Activated T-cell treated with anti-CD3 and anti-CD28 coated beads for 1 hour (primary cell): ENCODE data around the gene CPLANE2.
"Not testable (repeated sequence)": the region's sequence is repeated elsewhere in the genome, so short reads cannot be mapped to it uniquely, and the experiment has no call there.

Experiments used
- DNase-seq: peaks from one replicate; pipeline ENCODE4 v3.0.0-alpha.2; 2020; ENCODE audit warnings: low read depth

Gene CPLANE2

DNA sequence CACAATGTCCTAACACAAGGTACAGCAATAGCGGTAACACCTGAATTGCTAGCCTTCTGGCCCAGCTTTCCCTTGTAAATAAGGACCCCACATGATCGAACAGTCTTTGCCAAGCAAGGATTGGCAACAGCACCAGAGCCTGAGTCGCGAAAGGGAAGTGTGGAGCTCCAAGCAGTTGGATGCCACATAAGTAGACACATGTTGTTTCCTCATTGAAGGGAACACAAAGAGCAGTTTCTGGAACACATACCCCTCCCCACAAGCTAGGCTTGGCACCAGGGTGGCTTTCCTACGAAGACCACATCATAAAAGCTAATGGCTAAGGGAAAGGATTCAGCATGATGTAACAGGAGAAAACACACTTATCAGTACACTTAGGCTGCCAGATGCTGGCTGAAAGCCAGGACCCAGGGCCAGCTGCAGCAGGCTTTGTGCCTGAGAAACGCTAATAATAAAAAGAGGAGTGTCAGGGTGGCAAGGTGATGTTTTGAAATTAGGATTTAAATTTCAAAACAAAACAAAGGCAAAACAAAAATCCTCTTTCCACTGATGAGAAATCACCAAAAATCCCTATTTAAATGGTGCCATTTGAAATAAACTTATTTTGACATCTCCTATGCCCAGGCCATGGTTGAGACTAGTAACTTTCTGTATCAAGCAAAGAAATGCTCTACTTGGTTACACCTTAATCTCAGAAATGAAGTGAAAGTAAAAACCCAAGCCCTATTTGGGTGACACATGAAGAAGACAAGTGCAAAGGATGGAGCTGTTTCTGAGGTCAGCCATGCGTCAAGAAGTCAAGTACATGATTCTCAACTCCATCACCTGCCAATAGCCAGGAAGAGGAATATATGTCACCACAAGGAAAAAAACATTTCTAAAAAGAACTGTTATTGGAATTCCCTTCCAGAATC, 11.9 kb upstream of the CPLANE2 start:
- no peak for DNase-seq

DNA sequence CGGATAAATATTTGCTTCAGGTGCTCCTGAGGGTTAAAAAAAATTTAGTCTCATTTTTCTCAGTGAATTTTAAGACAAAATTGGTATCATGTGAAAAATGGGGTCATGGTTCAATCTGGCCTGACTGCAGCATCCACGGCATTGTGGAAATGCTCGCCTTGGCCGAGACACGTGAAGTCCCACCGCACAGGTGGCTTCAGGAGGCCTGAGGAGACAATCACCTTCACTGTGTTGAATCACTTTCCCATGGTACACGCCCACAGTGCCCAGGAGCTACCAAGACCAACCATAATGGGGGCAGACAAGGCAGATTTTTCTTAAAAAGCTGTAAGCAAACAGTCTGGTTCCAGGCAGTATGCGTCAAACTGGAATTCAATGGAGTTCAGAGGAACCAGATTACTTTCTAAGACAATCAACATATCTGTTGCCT, 11.0 kb upstream of the CPLANE2 start:
- no peak for DNase-seq

DNA sequence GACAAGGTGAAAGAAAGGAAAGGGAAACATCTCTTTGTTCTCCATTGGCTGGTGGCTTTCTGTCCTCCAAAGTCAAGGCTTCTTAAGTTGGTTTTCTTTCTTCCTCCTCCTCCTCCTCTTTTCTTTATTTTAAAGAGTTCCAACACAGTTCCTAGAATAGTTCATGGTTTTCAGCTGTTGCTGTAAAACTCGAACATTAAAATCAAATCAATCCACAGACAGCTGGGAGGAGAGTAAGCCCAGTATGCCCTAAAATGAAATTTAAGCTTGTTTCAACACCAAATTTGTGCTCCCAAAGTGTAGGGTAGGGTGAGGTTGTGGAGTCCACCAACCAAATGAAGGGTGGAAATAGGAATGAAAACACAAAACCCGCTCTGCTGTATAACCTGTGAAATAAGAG, 10.5 kb upstream of the CPLANE2 start:
- DNase-seq = no peak

DNA sequence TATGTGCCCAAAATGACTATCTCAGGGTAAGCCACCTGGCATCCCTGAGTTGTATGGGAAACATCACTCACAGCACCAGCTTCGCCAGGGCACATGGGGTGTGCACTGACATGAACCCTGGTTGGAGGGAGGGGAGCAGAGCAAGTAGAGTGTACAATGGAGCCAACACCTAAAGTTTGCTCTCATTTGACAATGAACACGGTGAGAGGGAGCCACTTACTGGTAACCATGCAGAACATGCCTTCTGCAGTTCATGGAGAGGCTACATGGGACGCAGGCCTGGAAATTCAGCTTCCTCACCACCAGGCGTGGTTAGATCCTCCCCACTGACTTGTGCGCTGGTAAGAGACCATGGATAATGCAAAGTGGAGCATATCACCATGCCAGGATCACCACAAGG, 10.0 kb upstream of the CPLANE2 start:
- no peak for DNase-seq

DNA sequence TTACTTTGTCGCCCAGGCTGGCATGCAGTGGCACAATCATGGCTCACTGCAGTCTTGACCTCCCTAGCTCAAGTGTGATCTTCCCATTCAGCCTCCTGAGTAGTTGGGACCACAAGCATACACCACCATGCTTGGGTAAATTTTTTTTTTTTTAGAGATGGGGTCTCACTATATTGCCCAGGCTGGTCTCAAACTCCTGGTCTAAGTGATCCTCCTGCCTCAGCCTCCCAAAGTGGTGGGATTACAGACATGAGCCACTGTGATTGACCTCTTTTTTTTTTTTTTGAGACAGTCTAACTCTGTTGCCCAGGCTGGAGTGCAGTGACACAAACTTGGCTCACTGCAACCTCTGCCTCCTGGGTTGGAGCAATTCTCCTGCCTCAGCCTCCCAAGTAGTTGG, 9.3 kb upstream of the CPLANE2 start:
- not testable (repeated sequence) for DNase-seq

DNA sequence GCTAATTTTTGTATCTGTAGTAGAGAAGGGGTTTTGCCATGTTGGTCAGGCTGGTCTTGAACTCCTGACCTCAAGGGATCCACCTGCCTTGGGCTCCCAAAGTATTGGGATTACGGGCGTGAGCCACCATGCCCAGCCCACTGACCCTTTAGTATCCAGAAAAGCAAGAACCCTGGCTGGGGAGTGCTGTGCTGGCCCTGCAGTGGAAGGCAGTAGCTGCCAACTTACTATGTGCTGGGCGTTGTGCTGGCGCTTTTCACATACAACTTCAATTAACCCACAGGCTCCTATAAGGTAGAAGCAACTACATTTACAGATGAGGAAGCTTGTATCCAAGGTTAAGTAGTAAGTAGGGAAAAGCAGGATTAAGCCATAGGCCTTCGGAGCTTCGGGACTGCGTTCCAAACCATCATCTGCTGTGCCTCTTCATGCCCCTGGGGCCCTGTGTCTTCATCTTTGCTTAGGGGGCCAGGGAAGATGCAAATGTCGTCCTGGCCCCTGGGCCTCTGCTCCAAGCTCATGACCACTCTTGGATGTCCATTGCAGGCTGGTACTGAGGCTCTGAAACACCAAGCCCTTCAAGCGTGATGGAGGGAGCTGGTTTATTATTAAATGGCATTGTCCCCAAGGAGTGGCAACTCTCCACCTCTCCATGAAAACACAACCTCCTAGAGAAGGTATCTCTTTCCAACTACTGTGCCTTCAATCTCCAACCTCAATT, 8.7 kb upstream of the CPLANE2 start:
- DNase-seq = no peak

DNA sequence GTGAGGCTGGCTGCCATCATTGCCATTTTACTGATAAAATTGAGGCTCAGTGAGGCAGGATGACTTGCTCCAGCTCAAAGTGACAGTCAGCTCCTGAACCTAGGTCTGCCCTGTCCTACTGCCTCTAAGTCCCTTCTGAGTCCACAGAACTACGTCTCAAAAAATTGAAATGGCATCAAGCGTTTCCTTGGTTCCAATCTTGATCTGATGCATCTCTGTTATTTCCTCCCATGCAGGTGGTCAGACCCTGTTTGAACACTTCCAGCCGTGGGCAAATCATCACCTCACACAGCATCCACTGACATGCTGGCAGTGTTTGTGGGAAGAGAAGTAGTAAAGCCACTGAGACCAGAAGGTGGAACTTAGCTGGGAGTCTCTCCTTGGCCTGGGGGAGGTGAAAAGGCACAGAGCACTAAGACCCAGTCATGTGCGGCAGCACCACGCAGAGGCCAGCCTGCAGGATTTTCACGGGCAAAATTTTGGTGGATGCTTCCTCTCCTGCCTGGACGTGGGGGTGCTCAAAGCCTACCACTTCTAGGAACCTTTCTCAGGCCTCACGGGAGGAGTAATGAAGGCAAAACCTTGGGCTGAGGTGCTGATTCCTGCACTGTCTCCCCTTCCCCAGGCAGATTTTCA, 7.8 kb upstream of the CPLANE2 start:
- no peak for DNase-seq

DNA sequence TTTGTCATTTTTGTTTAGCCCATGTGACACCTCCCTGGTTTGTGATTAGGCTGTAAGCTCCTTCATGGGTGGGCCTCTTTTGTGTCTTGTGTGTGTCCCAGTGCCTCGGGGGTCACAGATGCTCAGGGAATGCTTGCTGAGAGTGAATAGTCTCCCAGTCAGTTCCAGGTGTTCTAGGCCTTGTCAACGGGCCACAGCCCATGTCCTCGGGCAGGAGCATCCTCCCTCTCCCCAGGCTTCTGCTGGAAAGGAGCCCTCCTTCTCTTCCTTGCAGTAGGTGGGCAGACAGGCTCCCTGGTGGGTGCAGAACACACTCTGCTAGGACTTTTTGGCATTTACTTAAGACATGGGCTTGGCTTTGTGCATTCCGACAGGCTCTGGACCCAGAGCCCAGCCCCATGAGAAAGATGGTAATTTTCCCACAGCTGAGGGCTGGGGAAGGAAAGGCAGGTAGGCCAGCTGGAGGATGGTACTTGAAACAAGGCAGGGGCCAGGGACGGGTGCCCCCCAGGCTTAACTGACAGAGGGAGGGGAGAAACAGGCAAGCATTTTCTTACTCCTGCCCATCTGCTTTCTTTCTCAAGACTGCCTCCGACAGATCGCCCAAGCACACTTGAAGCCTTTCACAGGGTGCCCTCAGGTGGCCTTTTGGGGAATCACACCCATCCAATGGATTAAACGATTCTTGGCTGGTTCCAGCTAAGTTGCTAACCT, 7.1 kb upstream of the CPLANE2 start:
- DNase-seq = peak; percentile 73

DNA sequence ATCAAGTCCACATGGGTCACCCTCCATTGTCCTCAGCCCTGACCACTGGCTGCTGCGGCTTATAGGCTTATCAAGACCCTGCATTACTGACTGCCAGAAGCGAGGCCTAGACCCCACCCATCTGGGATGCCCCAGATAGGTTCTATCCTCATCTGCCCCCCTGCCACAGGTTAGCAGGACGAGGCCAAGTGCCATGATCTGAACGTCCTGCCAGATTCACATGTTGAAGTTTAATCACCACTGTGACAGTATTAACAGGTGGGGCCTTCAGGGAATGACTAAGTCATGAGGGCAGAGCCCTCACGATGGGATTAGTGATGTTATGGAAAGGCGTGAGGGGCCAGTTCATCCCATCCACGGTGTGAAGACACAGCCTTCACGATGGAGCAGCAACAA, 6.2 kb upstream of the CPLANE2 start:
- DNase-seq = no peak

DNA sequence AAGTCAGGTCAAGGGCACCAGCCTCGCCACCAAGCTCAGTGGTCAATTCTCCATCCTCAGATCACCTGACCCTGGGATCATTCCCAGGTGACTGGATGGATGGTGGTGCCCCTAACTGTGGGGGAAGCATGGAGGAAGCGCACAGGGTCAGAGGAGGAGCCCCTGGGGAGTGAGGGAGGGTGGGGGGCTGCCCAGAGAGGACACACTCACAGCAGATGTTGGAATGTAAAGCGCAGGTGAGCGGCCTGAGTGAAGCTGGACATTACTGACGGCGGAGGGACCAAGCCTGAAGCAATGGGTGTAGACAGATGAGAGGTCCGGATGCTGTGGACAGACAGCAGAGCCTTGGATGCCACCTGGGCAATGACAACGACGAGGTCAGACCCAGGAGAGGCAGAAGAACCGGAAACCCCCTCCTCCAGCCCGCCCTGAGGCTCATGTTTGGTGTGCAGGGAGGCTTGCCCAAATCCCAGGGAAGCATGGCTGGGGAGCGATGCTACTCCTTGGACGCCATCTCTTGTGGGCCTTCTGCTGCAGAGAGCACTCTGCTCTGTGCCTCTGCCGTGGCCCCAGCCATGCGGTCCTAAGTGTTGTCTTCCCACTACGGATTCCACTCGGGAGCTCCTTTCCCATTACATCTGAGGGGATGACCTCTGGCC, 5.7 kb upstream of the CPLANE2 start:
- DNase-seq = no peak

DNA sequence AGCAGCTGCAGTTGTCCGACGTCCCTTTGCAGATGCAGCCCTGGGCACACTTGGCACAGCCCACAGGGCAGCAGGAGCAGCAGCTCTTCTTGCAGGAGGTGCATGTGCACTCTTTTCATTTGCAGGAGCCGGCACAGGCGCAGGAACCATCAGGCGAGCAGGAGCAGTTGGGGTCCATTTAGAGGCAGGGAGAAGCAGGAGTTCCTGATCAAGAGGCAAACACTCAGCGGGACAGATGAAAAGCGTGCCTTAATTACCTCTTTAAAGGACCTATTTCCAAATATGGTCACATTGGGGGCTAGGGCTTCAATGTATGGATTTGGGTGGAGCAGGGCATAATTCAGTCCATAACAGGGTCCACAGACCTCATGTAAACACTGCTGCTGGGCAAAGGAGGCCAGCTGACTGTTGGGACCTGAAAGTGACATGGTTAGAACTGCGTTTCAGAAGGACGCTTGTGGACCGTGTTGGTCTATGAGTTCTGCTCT, 4.3 kb upstream of the CPLANE2 start:
- DNase-seq = no peak

DNA sequence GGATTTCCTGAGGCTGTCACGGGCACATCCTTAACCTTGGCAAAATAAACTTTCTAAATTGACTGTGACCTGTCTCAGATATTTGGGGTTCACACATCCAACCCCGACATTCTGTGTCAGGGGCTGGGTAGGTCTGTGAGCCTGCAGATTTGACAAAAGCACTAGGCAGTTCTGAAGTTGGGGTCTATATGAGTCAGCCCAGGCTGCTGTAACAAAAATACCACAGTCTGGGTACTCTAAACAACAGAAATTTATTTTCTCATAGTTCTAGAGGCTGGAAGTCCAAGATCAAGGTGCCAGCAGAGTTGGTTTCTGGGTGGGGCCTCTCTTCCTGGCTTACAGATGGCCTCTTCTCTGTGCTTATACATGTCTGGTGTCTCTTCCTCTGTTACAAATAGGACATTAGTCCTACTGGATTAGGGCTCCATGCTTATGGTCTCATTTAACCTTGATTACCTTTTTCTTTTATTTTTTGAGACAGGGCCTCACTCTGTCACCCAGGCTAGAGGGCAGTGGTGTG, 3.0 kb upstream of the CPLANE2 start:
- DNase-seq = no peak

DNA sequence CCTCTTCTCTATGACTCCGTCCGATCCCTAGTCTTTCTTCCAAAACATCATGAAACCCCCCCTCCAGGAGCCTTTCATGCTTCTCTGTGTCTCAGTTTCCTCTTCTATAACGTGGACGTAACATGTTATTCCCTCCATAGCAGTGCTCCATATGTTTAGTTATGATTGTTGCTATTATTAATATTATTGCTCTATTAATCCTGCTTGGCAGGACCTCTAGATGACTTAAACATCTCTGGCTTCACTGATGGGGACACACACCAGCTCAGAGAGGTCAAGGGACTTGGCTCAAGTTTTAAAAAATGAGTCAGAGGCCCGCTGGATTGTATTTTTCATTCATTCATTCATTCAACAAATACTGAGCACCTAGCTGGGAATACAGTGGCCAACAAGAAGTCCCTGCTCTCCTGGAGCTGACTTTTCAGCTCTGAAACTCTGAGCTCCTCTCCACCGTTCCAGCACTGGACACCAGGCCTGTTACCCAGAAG, 404 bp upstream of the CPLANE2 start:
- no peak for DNase-seq

DNA sequence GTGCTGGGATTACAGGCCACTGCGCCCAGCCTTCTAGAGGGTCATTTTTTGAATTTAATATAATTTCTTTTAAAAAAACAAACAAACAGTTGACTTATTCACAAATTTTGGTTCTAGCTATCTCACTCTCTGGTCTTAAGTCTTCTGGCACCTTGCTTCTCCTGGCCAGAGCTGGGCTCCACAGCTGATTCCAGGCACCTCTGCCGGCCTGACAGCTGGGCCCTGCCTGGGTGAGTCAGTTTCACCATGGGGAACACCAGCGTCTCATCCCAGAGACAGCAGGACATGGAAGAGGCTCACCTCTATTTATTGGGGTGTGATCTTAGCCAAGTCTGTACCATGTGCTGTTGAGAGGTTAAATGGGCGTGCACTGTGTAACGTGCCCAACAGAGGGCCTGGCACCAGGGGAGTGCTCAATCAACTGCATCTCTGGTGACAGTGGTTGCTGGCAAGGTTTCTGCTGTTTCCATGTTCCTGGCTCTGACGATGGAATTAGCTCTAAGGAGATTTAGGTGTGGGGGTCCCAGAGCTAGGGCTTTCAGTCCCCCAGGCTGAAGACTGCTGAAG, 956 bp downstream of the CPLANE2 start:
- DNase-seq = peak; percentile 39

DNA sequence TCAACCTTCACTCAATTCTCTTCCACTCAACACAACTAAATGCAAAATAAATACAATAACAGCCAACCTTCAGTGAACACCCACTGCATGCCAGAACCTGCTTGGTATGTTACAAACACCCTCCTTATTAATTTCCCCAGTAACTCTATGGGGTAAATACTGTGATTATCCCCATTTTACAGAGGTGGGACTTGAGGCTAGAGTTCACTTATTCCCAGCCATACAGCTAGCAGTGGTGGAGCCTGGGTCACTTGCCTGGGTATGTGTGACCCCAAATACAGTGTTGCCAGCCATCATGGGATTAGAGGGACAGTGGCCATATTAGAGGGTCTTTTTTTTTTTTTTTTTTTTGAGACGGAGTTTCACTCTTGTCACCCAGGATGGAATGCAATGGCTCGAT, 1.6 kb downstream of the CPLANE2 start:
- no peak for DNase-seq

DNA sequence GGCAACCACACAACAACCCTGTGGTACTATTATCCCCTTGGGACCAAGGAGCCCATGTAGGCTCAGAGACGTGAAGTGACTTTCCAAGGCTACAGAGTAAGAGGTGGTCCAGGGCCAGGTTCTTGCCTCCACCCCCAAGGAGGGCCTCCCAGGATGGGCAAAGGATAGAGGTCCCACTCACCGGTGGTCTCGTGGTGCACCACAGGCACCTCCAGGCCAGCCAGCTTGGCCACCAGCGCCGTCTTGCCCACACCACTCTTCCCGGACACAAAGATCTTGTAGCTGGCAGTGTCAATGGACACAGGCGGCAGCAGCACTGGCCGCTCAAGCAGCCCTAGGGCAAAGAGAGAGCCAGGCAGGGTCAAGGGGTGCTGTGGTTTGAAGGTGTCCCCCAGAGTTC, 3.6 kb downstream of the CPLANE2 start:
- DNase-seq = no peak

DNA sequence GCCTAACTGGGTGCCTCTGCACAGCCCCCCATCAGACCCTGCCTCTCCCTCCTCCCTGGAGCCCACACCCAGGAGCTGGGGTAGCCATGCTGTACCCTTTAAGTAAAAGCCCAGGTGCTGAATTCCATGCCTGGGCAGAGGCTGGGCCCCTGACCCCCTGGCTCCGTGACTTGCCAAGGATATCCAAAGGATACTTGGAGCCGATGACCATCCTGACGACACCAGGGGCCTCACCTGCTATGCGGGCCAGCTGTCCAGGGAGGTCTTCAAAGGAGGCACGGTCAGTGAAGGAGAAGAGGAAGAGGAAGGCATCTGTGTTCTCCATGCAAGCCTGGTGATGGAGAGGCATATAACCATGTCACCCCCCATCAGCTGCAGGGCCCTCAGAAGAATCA, 4.7 kb downstream of the CPLANE2 start:
- DNase-seq = no peak

DNA sequence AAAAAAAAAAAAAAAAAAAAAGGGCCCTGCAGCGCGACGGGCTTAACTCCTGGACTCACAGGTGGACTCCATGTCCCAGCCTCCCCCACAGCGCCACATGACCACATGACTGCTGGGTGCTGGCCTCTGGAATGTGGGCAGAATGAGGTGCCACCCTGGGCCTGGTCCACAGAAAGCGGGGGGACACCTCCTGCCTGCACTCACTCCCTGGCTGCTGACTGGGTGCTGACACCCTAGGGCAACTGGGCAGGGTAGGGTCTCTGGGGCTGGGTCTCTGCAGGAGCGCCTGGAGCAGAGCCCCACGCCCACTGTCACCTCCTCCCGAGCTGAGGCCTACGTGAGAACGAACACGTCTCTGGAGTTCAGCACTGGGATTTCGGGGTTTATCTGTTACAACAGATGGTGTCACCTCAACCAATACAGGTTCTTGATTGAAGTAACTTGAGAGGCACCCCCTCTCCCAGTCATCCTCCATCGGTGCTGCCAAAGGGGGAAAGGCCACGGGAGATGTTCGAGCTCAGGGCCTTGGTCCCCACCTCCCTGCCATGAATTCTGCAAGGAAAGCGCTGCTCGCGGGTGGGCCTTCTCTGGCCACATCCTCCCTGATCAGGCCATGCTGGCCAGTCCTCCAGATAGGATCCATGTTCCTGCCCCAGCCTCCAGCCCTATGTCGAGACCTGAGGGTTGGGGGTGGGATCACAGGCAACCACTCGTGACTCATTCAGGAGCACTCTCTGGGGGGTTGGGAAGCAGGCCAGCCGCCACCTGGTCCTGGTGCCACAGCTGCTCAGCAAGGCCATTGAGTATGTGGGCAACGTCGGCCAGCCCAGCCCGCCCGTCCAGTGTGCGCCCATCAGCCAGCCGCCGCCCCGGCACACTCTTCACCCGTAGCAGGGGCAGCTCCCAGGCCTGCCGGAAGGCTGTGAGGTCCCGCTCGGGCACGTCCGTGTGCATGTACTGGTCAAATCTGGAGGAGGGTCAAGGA, 5.4 kb downstream of the CPLANE2 start:
- no peak for DNase-seq

DNA sequence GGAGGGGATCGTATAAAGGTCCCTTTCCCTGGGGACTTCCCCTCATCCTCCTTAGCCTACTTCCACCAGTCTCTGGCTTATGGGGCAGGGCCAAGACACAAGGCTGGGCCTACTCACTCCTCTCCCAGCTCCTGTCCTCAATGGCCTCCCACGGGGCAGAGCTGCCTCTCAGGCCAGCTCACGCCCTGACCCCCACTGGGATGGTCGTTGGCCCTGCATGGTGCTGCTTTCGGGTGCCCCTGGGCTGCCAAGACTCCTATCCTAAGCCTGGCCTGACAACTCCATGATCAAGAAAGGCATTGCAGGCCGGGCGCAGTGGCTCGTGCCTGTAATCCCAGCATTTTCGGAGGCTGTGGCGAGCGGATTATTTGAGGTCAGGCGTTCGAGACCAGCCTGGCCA, 6.2 kb downstream of the CPLANE2 start:
- no peak for DNase-seq
